HG02763 (cell line): ENCODE results near the gene RPIA.
"Not testable (repeated sequence)": the region's sequence is repeated elsewhere in the genome, so short reads cannot be mapped to it uniquely, and the experiment has no call there.

Experiments
- ATAC-seq: cut with Tn5 transposase; IDR thresholded peaks from one replicate; pipeline ENCODE4 v1.9.1; 2021; ENCODE audit warnings: mild to moderate bottlenecking, moderate library complexity; ENCODE audit not compliant: unreplicated experiment

The RPIA gene

DNA sequence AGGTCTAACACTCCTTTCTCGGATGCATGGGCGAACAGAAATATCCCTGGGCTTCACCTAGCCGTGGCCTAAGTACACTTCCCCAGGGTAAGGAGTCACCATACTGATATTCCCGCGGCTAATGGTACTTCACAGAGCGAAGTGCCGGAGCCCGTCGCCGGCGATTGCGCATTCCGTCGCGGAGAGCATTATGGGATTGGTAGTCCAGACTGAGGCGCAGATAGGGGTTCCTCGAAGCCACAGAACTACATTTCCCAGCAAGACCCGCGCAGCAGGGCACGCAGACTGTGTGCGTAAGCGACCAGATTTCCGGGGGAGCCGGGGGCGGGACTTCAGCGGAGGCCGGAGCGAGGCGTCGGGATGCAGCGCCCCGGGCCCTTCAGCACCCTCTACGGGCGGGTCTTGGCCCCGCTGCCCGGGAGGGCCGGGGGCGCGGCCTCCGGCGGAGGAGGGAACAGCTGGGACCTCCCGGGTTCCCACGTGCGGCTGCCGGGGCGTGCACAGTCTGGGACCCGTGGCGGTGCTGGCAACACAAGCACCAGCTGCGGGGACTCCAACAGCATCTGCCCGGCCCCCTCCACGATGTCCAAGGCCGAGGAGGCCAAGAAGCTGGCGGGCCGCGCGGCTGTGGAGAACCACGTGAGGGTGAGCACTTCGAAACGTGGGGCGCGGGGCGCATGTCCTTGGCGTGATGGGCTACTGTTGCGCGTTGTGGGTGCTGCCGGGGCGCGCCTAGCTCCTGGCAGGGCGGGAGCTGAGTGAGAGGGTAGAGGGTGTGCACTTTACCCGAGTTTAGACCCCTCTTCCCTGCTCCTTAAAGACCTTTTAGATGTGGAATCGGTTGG is at the start of gene RPIA:
Gene RPIA (plus strand): TSS at position 335 of the 845 bp plus-strand sequence. CDS start 26 bp downstream, at position 361.
- peak; percentile 98 for ATAC-seq

DNA sequence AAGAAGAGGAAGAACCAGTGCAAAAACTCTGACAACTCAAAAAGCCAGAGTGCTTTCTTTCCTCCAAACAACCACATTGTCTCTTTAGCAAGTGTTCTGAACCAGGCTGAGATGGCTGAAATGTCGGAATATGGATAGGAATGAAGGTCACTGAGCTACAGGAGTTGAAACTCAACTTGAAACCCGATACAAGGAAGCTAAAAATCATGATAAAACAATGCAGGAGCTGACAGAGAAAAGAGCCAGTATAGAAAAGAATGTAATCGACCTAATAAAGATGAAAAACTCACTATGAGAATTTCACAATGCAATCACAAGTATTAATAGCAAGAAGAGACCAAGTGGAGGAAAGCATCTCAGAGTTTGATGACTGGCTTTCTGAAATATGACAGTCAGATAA is 49.2 kb upstream of the RPIA start:
- ATAC-seq, result no peak

DNA sequence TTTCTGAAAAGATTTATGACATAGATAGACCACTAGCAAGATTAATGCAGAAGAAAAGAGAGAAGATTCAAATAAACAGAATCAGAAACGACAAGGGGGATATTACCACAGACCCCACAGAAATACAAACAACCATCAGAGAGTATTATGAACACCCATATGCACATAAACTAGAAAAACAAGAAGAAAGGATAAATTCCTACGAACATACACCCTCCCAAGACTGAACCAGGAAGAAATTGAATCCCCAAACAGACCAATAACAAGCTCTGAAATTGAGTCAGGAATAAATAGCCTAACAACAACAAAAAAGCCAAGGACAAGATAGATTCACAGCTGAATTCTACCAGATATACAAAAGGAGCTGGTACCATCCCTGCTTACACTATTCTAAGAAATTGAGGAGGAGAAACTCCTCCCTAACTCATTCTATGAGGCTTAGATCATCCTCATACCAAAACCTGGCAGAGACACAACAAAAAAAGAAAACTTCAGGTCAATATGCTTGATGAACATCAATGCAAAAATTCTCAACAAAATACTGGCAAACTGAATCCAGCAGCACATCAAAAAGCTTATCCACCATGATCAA is 46.1 kb upstream of the RPIA start:
- ATAC-seq, result not testable (repeated sequence)

DNA sequence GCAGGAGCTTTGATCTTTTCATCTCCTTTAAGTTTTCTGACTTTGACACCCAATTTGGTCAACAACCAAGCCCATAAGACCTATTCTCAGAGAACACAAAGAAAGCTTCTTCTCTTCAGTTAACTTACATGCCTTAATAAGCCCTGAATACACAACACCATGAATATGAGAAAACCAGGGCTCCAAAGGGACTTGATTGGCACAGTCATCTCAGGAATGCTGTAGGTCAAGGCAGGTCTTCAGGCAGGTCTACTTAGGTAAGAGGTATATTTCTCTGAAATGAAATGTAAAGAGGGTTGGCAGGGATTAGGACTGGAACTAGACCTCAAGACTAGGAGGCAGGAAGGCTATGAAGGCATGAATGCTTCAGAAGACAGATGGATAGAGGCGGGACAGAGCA is 39.8 kb upstream of the RPIA start:
- ATAC-seq, result no peak

DNA sequence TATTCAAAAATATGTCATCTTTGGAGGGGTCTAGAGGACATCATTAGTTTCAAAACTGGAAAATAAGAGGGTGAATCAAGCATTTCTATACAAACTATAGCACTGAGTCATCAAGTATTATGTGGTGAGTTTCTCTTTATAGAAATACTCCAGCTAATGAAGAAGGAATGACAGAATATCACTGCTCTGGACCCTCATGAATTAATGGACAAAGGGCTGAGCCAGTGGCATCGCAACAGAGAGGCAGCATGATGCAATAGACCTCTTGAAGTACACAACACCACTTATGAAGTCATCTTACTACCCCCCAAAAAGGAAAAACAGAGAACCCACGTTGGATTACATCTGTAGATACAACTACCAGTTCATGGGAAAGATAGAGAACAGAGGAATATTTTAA is 36.8 kb upstream of the RPIA start:
- ATAC-seq, result no peak

DNA sequence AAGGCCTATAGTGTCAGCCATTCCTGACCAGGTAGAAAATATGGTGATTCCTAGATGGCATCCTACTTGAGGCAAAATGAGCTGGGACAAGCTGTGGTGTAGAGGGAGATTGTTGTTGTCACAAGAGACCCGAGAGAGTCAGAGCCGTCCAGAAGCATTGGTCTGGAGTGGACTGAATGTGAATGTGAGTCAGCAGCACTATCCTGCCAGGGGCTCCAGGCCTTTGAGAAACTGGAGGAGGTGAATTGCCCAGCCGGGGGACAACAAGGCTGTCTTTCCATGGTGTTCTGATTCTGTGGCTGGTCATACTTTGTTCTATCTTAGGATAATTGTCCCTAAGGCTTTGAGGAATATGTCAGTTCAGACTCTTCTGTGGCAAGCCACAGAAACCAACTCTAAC is 34.8 kb upstream of the RPIA start:
- ATAC-seq, result no peak

DNA sequence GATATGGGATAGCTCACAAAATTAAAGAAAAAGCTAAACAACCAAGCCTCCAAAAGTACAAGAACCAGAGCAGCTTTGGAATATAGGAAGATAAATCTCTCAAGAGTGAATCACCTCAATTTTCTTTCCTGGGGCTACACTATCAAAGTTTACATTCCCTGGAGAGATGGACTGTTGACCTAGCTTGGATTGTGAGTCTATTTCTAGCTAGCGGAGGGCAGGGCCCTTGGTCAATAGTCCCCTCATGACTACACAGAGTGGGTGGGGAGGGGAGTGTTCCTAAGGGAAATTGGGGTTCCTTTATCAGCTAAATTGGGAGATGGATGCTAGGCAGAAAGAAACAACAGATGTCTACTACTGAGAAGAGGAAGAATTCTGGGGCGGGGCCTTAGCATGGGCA is 34.3 kb upstream of the RPIA start:
- ATAC-seq, result no peak

DNA sequence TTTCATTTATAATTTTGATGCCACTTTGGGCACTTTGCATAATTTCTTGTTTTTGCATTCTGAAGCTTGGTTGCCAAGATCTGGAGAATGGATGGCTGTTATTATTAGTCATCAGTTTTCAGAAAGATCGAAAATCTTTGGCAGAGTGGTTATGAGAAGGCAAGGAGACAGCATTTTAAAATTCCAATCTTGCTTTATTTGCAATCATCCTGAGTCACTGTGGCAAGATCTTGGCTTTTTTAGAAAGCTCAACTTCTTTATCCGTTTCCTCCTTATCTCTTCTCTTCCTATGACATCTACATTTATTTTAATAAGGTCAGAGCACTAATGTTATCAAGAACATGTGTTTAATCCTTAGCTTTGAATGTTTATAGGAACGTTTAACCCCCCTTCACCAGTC is 33.1 kb upstream of the RPIA start:
- ATAC-seq, result no peak

DNA sequence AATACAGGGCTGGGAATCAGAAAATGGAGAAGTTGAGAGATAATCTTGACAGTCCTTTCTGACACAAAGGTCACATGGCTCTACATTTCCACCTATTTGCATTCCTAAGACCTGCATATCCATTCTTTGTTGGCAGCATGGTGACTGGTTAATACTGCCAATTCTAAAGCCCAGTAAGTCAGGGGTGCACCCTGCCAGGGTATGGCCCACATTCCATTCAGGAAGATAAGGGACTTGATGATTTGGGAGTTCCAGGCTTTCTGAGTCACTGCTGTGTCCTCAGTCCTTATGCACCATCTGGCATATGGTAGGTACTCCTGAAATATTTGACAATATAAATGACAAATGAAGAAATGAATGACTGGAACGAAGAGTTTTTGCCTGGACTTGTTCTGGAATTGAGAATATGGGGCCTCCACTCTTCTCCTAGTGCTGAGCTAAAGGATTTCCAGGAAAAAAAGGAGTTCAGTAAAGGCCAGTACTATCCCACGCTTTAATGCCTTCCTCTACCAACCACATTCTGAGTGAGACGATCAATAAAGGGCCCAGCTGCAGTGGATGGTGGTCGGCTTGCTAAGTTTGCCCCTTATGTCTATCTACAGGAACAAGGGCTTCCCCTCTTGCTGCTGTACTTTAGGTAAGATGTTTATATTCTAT is 32.5 kb upstream of the RPIA start:
- no peak for ATAC-seq

DNA sequence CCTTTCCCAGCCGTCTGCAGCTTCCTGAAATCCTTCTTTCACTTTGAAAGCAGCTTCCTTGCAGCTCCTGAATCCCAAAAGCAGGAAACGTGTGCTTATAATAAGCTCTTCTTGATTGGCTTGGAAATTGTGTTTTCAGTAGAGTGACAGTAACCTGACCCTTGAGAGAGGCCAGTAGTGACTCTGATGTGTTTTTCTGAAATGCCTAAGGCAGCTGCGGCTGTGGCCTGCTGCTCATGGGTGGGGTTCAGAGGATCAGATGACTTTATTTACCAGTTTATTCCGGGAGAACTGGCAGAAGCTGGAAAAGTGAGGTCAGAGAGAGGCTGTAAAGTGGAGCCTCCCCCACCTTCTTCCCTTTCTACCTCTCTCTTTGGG is 31.9 kb upstream of the RPIA start:
- no peak for ATAC-seq

DNA sequence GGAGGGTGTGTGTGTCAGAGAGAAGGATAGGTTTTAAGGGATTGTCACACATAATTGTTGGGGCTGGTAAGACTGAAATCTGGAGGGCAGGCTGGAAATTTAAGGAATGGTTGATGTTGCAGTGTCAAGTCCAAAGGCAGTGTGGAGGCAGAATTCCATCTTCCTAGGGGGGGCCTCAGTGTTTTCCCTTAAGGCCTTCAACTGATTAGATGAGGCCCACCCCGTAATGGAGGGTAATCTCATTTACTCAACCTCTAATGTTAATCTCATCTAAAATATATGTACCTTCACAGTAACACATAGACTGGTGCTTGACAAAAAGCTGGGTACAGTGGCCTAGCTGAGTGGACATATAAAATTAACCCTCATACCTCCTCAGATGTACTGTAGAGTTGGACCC is 30.9 kb upstream of the RPIA start:
- no peak for ATAC-seq

DNA sequence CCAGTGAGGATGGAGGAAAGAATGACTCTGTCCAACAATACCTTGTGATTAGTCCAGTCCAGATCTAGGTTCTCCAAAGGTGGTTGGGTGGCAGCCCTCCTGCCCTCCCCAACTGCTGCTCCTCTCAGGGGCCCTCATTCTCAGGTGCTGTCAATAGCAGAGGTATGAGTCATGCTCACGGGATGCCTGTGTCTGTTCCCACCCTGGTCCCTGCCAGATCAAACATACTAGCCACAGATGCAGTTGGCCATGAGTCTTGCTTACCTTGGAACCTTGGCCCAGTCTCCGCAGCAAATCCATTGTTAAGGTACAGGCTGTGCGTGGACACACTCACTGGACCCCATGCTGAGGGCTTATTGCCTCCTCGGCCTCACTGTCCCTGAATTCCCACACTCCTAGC is 24.9 kb upstream of the RPIA start:
- ATAC-seq, result no peak

DNA sequence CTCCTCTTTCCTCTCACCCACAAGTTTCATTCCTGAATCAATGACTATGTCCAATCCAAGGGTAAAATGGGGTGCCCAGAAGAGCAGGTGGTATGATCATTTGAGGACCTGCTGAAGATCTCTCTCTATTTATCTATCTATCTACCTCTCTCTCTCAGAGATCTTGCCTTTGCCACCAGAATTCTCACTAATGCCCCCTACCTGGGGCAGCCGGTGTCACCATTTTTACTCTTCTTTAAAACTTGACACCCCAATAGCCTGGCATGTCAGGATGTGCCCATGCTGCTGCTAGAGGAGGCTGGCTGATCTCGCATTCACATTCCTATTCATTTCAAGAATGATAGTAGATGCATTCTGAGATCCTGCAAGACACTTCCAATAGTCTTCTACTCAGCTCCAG is 24.3 kb upstream of the RPIA start:
- ATAC-seq, result no peak

DNA sequence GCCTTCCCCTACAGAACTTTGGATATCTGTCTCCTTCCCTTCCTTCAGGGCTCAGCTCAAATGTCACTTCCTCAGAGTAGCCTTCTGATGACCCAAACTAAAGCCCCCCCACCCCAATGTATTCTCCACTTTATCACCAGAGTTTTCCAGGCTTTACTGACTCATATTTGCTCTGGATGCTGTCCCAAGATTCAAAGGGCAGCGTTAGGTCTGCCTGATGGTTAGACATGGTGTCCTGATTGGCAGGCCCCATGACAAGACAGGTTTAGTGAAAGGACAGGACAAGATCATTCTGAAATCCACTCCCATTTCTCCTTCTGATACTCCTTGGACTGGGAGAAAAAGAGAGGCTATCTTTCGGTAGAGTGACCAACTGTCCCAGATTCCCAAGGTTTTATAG is 22.6 kb upstream of the RPIA start:
- ATAC-seq, result no peak

DNA sequence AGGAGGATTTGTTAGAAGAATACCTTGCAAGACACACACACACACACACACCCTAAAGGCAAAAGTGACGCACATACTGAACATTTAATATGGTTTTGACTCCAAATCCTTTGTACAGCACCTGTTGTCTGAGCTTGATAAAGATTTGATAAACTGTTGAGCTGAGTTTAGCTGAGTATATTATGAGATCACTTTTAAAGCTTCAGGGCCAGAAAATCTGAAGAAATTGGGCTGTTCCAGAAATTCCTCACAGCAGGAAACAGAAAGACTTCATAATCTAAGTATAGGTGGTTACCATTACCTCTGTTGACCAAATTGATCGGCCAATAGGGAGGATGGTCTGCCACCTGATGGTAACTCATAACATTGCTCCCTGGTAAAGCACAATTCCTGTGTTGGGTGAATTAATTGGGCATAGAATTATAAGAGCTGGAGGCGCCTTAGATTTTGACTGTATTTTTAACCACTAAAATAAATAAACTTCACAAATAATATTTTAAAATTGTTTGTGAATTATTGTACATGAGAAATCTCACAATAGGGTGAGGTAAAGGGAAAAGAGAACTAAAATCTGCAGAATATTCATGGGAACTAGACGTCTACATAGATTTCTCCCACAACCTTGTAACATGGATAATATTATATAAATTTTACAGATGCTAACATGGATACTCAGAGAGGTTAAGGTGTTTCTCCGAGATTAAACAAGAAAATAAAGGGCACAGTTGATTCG is 21.8 kb upstream of the RPIA start:
- peak; percentile 75 for ATAC-seq

DNA sequence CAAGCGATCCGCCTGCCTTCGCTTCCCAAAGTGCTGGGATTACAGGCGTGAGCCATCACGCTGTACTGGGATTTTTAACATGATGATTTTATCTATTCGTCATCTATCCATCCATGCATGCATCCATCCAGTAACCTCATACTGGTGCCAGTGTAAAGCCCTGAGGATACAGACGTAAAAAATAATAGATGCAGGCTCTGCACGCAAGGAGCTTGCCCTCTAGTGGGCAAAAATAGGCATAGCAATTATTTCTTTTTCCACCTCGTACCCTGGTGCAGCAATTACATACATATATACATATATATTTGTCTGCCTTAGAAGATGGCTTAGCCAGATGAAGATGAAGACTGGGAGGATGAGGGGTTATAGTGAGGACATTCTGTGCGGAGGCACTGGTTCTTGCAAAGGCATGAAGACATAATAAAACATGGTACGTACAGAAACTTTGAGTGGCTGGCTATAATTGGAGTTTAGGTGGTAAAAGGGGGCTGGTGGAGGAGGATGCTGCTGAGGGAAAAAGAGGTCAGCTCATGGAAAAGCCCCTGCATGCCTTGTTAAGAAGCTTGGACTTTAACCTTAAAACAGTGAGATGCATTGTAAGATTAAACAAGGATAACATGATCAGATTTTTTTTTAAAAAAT is 19.6 kb upstream of the RPIA start:
- no peak for ATAC-seq

DNA sequence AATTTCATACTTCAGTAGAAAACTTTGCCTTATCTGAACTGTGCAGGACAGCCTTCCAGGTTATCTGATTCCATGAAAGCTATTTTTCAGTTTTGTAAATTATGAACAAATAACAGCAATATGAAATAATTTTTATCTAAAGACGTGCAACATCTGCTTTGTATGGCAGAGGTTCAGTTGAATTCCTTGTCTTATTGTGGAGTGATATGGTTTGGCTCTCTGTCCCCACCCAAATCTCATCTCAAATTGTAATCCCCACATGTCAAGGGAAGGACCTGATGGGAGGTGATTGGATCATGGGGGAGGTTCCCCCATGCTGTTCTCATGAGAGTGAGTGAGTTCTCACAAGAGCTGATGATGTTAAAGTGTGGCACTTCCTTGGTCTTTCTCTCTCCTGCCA is 18.1 kb upstream of the RPIA start:
- ATAC-seq, result no peak

DNA sequence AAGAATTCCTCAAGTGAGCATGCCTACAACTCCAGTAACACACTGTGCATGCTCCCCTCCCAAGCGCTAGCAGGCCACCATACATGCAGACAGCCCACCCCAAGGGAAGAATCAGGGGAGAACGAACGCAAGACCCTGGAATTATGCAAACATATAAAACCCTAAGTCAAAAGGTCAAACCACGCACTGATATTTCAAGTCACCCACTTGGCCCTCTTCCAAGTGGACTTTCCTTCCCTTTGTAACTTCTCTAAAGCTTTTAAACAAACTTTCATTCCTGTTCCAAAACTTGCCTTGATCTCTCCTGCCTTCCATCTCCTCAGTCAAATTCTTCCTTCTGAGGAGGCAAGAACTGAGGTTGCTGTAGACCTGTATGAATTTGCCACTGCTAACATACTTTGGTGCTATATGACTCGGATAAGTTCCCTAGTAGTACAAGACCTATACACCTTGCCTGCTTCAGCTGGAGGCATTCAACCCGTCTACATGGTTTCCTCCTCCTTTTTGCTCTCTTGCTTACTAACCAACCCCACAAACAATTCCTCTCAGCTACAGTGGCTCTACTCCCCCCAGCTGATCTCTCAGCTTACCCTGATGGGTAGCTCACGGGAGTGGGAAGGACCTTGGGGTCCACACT is 11.1 kb upstream of the RPIA start:
- ATAC-seq, result no peak

DNA sequence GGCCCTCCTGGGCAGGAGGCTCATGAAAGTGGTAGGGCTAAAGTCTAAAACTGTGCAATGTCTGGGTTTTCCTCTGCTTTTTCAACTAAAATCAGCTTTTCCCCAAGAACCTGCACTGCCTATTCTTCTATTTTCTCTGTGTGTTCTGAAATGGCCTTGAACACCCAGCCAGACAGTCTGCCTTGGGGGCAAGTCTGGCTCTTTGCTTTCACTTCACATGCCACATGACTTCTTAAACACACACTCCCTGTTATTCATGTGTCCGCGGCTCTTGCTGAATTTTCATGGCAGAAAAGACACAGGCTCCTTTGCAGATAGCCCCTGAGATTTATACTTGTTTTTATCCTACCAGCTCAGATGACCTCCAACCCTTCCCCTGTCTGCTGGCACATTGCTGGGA is 10.6 kb upstream of the RPIA start:
- no peak for ATAC-seq

DNA sequence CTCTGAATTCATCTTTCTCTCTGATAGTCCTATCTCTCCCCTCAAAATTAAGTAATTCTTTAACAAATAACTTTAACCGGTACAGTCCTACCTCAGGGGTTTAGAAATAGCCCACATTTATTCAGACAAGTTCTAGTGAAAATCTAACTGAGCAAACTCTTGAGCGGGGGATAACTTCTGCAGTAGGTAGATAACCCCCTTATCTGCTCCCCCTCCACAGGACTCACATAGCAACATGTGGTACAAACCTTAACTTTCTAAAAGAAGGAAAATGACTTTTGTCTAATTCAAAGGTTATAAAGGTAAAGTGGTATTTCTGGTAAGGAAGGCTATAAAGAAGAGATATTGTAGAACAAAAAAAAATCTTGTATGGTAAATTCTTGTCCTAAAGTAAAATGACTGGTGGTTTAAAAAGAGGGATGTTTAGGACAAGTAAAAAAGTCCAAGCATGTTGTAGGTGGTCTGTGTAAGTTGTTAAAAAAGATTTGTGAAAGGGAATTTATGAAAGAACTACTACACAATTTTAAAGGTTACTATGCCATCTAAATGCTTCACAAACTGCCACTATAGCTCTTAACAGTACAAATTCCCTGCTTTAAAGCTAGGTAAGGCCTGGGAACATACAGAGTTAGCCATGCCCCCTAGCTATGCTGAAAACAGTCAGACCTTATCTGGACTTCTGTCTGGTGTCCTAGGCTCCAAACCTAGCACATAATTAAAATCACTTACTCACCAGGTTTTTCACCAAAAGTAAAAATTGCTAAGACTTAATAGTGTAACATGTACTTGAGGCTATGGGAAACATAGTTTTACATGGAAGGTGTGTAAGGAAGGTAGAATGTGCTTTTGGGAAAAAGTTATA is 8.1 kb upstream of the RPIA start:
- ATAC-seq, result no peak
